WTC11 (cell line): Measurements from ENCODE around the gene SH3BP2. TPM values are rescaled to one million over a fixed set of nuclear protein-coding genes. Genes with fewer than 3 reads are reported as not detected.

Experiments used
- ATAC-seq: fragments of 200-7000 bp; cut with Tn5 transposase; 2 replicates; pipeline ENCODE4 v1.10.0; 2021; ENCODE audit warnings: mild to moderate bottlenecking, moderate library complexity
- CTCF ChIA-PET: fragments of 300-600 bp; sonication (Branson Sonifier 250); formaldehyde crosslinking; loops from one replicate; lab custom pipeline; 2021; ENCODE audit warnings: antibody characterized with exemption; lab: Charles Lee
- POLR2A ChIA-PET: fragments of 350-600 bp; sonication (Branson Sonifier 250); formaldehyde crosslinking; loops from one replicate; lab custom pipeline; 2021; ENCODE audit warnings: antibody characterized with exemption; lab: Charles Lee
- DNase-seq: peaks from one replicate; pipeline ENCODE4 v3.0.0; 2021; ENCODE audit warnings: low spot score
- H3K27ac Mint-ChIP-seq: 2 replicates; pipeline ENCODE4 v1.8.0; 2021; ENCODE audit warnings: mixed read lengths
- H3K27me3 Mint-ChIP-seq: 2 replicates; pipeline ENCODE4 v1.8.0; 2021; ENCODE audit warnings: low read depth, mild to moderate bottlenecking, moderate library complexity, mixed read lengths
- H3K36me3 Mint-ChIP-seq: 2 replicates; pipeline ENCODE4 v1.8.0; 2021; ENCODE audit warnings: mixed read lengths
- H3K4me1 Mint-ChIP-seq: 2 replicates; pipeline ENCODE4 v1.8.0; 2022; ENCODE audit warnings: mixed read lengths
- H3K4me3 Mint-ChIP-seq: 2 replicates; pipeline ENCODE4 v1.8.0; 2021; ENCODE audit warnings: mild to moderate bottlenecking, moderate library complexity, mixed read lengths
- H3K9me3 Mint-ChIP-seq: 2 replicates; pipeline ENCODE4 v1.8.0; 2021; ENCODE audit warnings: mixed read lengths
- AR ChIP-seq: fragments of 250-450 bp; sonication (Bioruptor Pico); IDR thresholded peaks from 2 replicates; pipeline ENCODE4 v1.9.0; 2021; ENCODE audit warnings: mild to moderate bottlenecking
- ATF1 ChIP-seq: sonication (generic); formaldehyde crosslinking; IDR thresholded peaks from 2 replicates; pipeline ENCODE4 v1.8.1; 2023; ENCODE audit warnings: mild to moderate bottlenecking, moderate library complexity, missing genetic modification reagents
- CREM ChIP-seq: sonication (generic); formaldehyde crosslinking; IDR thresholded peaks from 2 replicates; pipeline ENCODE4 v1.8.1; 2022; ENCODE audit warnings: mild to moderate bottlenecking, missing genetic modification reagents, moderate library complexity
- E2F1 ChIP-seq: sonication (generic); formaldehyde crosslinking; IDR thresholded peaks from 2 replicates; pipeline ENCODE4 v1.8.0; 2022; ENCODE audit warnings: mild to moderate bottlenecking, missing genetic modification reagents
- FOXP4 ChIP-seq: sonication (generic); formaldehyde crosslinking; IDR thresholded peaks from 2 replicates; pipeline ENCODE4 v1.8.0; 2022; ENCODE audit warnings: mild to moderate bottlenecking, missing genetic modification reagents
- GRHL2 ChIP-seq: fragments of 250-450 bp; sonication (Bioruptor Pico); IDR thresholded peaks from 2 replicates; pipeline ENCODE4 v1.8.0; 2022; ENCODE audit warnings: mild to moderate bottlenecking, moderate library complexity; ENCODE audit not compliant: insufficient replicate concordance, severe bottlenecking
- SMAD4 ChIP-seq: sonication (generic); formaldehyde crosslinking; IDR thresholded peaks from 2 replicates; pipeline ENCODE4 v1.8.0; 2022; ENCODE audit warnings: mild to moderate bottlenecking, missing genetic modification reagents
- SP1 ChIP-seq: sonication (generic); formaldehyde crosslinking; conservative IDR thresholded peaks from 2 replicates; pipeline ENCODE4 v1.8.1; 2022; ENCODE audit warnings: missing genetic modification reagents
- TEAD4 ChIP-seq: sonication (generic); formaldehyde crosslinking; IDR thresholded peaks from 2 replicates; pipeline ENCODE4 v1.8.0; 2022; ENCODE audit warnings: mild to moderate bottlenecking, missing genetic modification reagents
- TP53 ChIP-seq: sonication (generic); formaldehyde crosslinking; IDR thresholded peaks from 2 replicates; pipeline ENCODE4 v1.8.1; 2023; ENCODE audit warnings: mild to moderate bottlenecking, missing genetic modification reagents
- ZNF232 ChIP-seq: sonication (generic); formaldehyde crosslinking; IDR thresholded peaks from 2 replicates; pipeline ENCODE4 v1.8.0; 2022; ENCODE audit warnings: mild to moderate bottlenecking, missing genetic modification reagents
- ZNF281 ChIP-seq: sonication (generic); formaldehyde crosslinking; IDR thresholded peaks from 2 replicates; pipeline ENCODE4 v1.8.0; 2023; ENCODE audit warnings: mild to moderate bottlenecking, missing genetic modification reagents
- ZSCAN18 ChIP-seq: fragments of 250-450 bp; sonication (Bioruptor Pico); IDR thresholded peaks from 2 replicates; pipeline ENCODE4 v2.1.2; 2022; ENCODE audit warnings: mild to moderate bottlenecking, moderate library complexity
- total RNA-seq: library from RNA; stranded (reverse); gene quantifications from 3 replicates; pipeline ENCODE4 v1.2.3, GENCODE V29; 2021
- TF ChIP-seq, protein P1 (sequence below): sonication (generic); formaldehyde crosslinking; IDR thresholded peaks from 2 replicates; pipeline ENCODE4 v1.8.1; 2023; ENCODE audit warnings: mild to moderate bottlenecking, moderate library complexity, missing genetic modification reagents
- TF ChIP-seq, protein P2 (sequence below): fragments of 250-450 bp; sonication (Bioruptor Pico); conservative IDR thresholded peaks from 2 replicates; pipeline ENCODE4 v1.9.0; 2021; ENCODE audit warnings: mild to moderate bottlenecking
- TF ChIP-seq, protein P3 (sequence below): sonication (generic); formaldehyde crosslinking; IDR thresholded peaks from 2 replicates; pipeline ENCODE4 v1.8.1; 2022; ENCODE audit warnings: mild to moderate bottlenecking, missing genetic modification reagents, moderate library complexity, borderline replicate concordance

Gene SH3BP2
- total RNA-seq, 1 experiment from 2014 or later = 49.1 TPM

GRCh38 chr4:2785613-2786012, 7.3 kb upstream of the SH3BP2 start (continued):
- TF ChIP-seq AR (CRISPR knock-in tag) (no peak), ATF1 (no peak), CREM (CRISPR knock-in tag) (no peak), ZSCAN18 (CRISPR knock-in tag) (no peak), E2F1 (CRISPR knock-in tag) (no peak), ZNF281 (CRISPR knock-in tag) (no peak)
- TF ChIP-seq, protein P1, sequence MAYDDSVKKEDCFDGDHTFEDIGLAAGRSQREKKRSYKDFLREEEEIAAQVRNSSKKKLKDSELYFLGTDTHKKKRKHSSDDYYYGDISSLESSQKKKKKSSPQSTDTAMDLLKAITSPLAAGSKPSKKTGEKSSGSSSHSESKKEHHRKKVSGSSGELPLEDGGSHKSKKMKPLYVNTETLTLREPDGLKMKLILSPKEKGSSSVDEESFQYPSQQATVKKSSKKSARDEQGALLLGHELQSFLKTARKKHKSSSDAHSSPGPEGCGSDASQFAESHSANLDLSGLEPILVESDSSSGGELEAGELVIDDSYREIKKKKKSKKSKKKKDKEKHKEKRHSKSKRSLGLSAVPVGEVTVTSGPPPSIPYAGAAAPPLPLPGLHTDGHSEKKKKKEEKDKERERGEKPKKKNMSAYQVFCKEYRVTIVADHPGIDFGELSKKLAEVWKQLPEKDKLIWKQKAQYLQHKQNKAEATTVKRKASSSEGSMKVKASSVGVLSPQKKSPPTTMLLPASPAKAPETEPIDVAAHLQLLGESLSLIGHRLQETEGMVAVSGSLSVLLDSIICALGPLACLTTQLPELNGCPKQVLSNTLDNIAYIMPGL (CRISPR knock-in tag) = no peak
- TF ChIP-seq, protein P2, sequence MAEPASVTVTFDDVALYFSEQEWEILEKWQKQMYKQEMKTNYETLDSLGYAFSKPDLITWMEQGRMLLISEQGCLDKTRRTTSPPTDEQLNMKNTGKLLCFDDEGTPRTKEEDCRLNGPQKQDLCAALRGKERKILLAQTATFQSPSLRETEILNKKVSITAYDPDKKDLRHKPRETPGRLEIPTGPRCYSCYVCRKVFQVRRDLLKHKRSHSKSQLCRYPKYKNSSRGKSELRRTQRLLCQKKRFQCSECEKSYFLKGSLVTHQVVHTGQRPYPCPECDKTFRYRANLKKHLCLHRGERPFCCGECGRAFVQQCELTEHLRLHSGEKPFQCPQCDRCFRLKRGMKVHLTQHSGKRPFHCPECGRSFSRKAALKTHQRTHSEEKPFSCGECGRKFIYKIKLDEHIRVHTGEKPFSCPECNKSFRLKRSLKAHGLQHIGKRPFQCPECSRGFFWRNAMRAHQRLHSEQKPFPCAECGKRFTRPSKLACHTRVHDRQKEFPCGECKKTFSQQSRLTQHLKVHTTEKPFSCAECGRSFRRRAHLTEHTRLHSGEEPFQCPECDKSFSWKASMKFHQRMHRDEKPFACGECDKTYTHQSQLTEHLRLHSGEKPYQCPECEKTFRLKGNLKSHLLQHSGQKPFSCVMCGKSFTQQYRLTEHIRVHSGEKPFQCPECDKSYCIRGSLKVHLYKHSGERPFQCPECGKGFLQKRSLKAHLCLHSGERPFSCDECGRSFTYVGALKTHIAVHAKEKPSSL (CRISPR knock-in tag) = no peak

DNA sequence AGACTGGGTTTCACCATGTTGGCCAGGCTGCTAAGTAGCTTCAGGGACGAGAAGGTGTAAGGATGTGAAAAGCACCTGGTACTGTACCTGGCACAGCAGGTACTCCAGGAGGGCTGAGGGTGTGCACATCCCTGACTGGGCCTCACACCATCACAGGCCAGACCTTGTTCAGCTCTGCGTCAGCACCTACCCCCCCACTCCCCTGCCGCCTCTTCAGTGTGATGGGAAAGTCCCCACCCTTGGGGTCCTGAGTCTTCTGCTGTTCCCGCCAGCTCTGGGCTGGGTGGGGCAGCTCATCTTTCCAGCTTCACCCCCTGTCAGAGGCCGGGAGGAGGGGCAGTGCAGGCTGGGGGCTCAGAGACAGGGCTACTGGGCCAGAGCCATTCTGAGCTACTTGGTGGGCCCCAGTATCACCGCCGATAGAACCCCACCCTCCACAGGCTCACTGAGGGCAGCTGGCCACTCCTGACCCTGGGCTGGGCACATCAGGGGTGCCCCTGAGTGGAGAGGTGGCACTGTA, 6.7 kb upstream of the SH3BP2 start:
- ChIA-PET POLR2A (interaction anchor here (0.7 kb wide), 1 partner anchor 53 kb away, joined by 14 read pairs; no protein-coding TSS in a partner anchor), CTCF (interaction anchor here (1.0 kb wide), 1 partner anchor 23 kb away, joined by 6 read pairs; no protein-coding TSS in a partner anchor)
- peaks cover 4% of the 10 kb centered on the region; the same call in 1 of the 2 replicates for H3K27me3 Mint-ChIP-seq
- no peak for ATAC-seq
- TF ChIP-seq TP53 (CRISPR knock-in tag) (no peak), GRHL2 (CRISPR knock-in tag) (no peak), TEAD4 (CRISPR knock-in tag) (no peak), FOXP4 (CRISPR knock-in tag) (no peak), ZNF232 (CRISPR knock-in tag) (no peak), SMAD4 (CRISPR knock-in tag) (no peak), SP1 (CRISPR knock-in tag) (no peak)
- TF ChIP-seq, protein P3, sequence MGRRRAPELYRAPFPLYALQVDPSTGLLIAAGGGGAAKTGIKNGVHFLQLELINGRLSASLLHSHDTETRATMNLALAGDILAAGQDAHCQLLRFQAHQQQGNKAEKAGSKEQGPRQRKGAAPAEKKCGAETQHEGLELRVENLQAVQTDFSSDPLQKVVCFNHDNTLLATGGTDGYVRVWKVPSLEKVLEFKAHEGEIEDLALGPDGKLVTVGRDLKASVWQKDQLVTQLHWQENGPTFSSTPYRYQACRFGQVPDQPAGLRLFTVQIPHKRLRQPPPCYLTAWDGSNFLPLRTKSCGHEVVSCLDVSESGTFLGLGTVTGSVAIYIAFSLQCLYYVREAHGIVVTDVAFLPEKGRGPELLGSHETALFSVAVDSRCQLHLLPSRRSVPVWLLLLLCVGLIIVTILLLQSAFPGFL (CRISPR knock-in tag) = no peak
- TF ChIP-seq, all 79 proteins: peak for 0
- H3K27ac Mint-ChIP-seq = no peak overlapping the region
- 0 out of 2 replicates have a peak, but pooled peaks cover 2% of the 10 kb centered on the region for H3K9me3 Mint-ChIP-seq
- no peak overlapping the region for H3K4me3 Mint-ChIP-seq
- DNase-seq = no peak
- H3K4me1 Mint-ChIP-seq = peaks cover 19% of the 10 kb centered on the region
- H3K36me3 Mint-ChIP-seq = no peaks in the 10 kb centered on the region
